ENCODE results near the gene PAAF1.

GRCh38 chr11:73931039-73931645 is 54.3 kb downstream of the PAAF1 start:
- TF ChIP-seq EZH2 (IDR thresholded peaks at IDR 0.05; ENCODE audit: borderline replicate concordance, low read length) (no peak), CTCF (conservative IDR thresholded peaks at IDR 0.05 in 1 of 2, IDR thresholded peaks at IDR 0.05 in 1 of 2; ENCODE audit: extremely low read depth in 1 of 2, insufficient read depth in 1 of 2, low read depth in 1 of 2, low read length in 2 of 2) (peak; percentile 17 to 55)
